GM12873 (cell line): ENCODE data around the gene KRT7.

ENCODE experiments used
- CTCF ChIP-seq: IDR thresholded peaks from 2 replicates; pipeline ENCODE4 v1.5.1; 2012; ENCODE audit warnings: low read depth, mild to moderate bottlenecking, moderate library complexity, low read length, control low read depth; ENCODE audit not compliant: insufficient read depth; ENCODE audit errors: missing control alignments

KRT7 gene

GRCh38 chr12:52251367-52252051 is 18.5 kb downstream of the KRT7 start:
- TF ChIP-seq CTCF = no peak

- peak; percentile 37 for TF ChIP-seq CTCF
Observed at GRCh38 chr12:52252175-52252615, 19.2 kb downstream of the KRT7 start.

- no peak for TF ChIP-seq CTCF
Observed at GRCh38 chr12:52252728-52253343, 19.8 kb downstream of the KRT7 start.

- TF ChIP-seq CTCF = no peak
Observed at GRCh38 chr12:52253391-52254179, 20.5 kb downstream of the KRT7 start.

GRCh38 chr12:52254180-52254964 is 21.3 kb downstream of the KRT7 start:
- TF ChIP-seq CTCF = no peak

GRCh38 chr12:52254965-52255751 is 22.1 kb downstream of the KRT7 start:
- no peak for TF ChIP-seq CTCF
